ENCODE measurements around the gene MTHFSD.

MTHFSD gene

GRCh38 chr16:86490859-86491639, 64.0 kb downstream of the MTHFSD start:
- DNase-seq (ENCODE audit: low read depth, low spot score), result no peak

GRCh38 chr16:86485746-86486145, 69.3 kb downstream of the MTHFSD start:
- no peak for DNase-seq (ENCODE audit: low read depth, low spot score)

- no peak for DNase-seq (ENCODE audit: low read depth, low spot score)
These were observed 70.8 kb downstream of the MTHFSD start for GRCh38 chr16:86484240-86484639.

- DNase-seq (ENCODE audit: low read depth, low spot score), result no peak
These were observed 73.4 kb downstream of the MTHFSD start for GRCh38 chr16:86481607-86482006.

GRCh38 chr16:86480444-86480843, 74.6 kb downstream of the MTHFSD start:
- DNase-seq (ENCODE audit: low read depth, low spot score), result no peak

All from astrocyte of the hippocampus (primary cell).